ENCODE results near the gene CARF.
"Not testable (repeated sequence)": the region's sequence is repeated elsewhere in the genome, so short reads cannot be mapped to it uniquely, and the experiment has no call there.

The CARF gene

DNA sequence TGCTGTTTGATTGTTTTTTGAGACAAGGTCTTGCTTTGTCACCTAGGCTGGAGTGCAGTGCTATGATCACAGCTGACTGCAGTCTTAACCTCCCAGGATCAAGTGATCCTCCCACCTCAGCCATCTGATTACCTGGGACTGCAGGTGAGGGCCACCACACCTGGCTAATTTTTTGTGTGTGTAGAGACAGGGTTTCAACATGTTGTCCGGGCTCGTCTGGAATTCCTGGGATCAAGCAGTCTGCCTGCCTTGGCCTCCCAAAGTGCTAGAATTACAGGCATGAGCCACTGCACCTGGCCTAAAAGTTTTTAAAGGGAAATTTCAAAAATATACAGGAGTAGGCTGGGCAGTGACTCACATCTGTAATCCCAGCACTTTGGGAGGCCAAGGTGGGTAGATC lies 22.4 kb downstream of the CARF start:
- no peak for DNase-seq

DNA sequence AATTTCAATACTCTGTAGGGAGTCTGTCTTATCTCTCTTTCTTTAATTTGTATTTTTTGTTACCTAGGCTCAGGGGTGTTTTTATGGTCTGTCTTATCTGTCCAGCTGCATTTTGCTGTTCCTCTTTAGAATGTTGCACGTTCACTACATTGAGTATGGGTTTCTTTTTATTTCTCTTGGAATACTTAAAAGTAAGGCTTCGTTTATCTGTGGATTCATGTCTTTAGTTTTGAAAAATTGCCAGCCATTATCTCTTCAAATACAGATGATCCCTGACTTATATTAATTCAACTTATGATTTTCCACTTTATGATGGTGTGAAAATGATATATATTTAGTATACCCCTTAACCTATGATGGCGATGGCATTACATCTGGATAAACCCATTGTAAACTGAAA lies 26.9 kb downstream of the CARF start:
- no peak for DNase-seq

DNA sequence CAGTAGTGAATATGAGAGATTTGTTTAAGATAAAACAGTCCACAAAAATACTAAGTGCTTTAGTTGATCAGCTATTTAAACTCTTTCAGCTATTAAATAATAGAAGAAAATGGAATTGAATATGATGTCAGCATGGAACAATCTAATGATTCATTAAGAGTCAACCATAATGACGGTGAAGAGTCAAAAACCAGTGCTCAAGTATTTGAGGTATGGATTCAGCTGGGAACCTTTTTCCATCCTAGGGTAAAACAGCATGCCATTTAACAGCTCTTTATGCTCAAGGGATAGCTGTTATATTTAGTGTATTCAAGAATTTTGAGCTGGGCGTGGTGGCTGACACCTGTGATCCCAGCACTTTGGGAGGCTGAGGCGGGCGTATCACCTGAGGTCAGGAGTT lies 29.7 kb downstream of the CARF start:
- no peak for DNase-seq

DNA sequence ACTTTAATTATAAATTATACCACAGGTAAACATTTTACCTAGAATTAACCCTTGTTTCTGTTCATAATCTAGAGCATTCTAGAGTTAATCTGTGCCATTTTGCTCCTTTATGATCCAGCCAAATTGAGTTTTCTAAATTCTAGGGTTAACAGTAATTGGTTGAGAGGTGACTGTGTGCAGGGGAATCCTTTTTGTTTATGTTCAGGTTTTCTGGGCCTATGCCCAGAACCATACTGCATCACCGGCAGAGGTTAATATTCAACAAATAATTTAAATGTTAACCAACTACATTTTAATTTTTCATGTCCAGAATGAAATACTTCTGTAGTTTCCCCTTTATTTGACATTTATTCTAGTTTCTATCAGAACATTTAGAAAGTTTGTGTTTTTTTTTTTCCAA lies 32.3 kb downstream of the CARF start:
- DNase-seq: no peak

DNA sequence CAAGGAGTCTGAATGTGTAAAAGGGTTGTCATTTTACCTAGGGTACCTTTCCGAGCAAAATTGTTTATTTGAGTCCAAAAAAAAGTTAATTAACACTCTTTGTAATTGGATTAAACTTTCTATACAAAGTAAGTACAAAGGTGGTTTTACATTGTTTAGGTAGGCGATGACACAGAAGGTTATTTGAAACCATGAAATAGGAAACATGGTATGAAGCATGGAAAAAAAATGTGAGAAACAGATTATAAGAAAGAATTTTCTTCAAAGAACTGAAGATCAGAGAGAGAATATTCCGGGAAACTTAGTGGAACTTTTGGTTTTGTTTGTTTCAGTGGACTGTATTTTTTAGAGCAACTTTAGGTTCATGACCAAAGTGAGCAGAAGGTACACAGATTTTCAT lies 32.7 kb downstream of the CARF start:
- no peak for DNase-seq

DNA sequence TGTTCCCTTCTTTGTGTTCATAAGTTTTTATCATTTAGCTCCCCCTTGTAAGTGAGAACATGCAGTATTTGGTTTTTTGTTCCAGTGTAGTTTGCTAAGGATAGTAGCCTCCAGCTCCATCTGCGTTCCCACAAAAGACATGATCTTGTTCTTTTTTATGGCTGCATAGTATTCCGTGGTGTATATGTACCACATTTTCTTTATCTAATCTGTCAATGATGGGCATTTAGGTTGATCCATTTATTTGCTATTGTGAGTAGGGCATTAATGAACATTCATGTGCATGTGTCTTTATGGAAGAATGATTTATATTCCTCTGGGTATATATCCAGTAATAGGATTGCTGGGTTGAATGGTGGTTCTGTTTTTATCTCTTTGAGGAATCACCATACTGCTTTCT lies 33.4 kb downstream of the CARF start:
- DNase-seq: no peak

DNA sequence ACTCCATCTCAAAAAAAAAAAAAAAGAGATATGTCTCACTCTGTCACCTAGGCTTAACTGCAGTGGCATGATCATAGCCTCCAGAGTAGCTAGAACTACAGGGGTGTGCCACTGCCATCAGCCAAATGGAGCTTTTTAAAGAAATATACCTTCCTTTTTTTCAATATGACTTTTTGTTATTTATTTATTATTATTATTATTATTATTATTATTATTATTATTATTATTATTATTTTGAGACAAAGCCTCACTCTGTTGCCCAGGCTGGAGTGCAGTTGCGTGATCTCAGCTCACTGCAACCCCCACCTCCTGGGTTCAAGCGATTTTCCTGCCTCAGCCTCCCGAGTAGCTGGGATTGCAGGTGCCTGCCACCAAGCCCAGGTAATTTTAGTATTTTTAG lies 37.3 kb downstream of the CARF start:
- DNase-seq: not testable (repeated sequence)

DNA sequence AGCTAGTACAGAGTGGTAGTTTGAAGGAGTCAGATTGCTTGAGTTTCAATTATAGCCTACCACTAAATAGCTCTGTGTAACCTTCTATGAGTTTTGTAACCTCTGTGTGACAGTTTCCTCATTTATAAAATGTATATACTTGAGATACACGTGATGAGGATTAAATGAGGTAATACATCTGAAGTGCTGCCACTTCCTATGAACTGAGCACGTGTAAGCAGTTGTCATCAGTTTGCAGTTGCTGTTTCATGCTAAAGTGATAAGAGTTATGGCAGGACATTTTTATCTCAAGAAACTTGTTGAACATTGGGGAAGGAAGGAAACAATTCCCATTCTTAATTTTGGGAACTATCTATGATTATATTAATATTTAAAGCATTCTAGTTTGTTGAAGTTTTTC lies 38.5 kb downstream of the CARF start:
- no peak for DNase-seq

DNA sequence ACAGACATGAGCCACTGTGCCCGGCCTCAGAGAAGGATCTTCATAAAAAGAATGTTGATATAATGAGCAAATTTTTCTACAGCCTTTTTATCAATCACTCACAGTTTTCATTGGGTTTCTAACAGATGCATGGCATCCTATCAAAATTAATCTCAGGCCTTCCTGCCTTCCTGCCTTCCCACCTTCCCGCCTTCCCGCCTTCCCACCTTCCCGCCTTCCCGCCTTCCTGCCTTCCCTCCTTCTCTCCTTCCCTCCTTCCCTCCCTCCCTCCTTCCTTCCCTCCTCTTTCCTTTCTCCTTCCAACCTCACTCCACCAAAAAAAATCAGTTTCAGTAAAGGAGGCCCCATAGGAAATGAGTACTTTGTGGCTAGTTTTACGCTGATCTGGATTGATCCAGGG lies 48.4 kb downstream of the CARF start:
- no peak for DNase-seq

DNA sequence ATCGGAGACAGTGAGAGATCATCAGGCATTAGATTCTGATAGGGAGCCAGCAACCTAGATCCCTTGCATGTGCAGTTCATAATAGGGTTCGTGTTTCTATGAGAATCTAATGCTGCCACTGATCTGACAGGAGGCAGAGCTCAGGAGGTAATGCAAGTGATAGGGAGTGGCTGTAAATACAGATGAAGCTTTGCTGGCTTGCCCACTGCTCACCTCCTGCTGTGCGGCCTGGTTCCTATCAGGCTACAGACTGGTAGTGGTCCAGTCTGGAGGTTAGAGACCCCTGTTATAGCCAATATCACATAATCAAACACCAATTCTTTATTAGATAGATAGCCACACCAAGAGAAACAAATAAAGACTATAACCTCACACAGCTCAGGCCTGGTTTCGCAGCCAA lies 51.6 kb downstream of the CARF start:
- DNase-seq: no peak

DNA sequence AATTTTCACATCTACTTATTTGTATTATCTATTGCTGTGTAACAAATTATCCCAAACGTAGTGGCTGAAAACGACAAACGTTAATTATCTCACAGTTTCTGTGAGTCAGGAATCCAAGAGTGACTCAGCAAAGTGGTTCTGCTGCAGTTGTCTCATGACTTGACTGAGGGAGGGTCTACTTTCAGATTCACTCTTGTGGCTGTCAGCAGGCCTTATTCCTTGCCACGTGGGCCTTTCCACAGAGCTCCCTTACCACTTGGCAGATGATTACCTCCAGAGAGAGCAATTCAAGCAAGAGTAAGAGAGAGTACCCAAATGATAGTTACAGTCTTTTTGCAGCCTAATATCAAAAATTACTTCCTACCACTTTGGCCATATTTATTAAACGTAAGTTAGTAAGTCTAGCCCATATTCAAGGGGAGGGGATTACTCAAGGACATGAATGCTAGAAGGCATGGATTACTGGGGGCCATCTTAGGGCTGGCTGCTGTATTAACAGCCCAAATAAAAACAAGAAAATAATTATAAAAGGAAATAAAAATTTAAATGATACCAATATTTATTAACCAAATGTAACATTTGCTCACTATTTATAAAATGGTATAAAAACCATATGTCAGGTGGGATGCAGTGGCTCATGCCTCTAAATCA lies 53.9 kb downstream of the CARF start:
- DNase-seq: no peak

DNA sequence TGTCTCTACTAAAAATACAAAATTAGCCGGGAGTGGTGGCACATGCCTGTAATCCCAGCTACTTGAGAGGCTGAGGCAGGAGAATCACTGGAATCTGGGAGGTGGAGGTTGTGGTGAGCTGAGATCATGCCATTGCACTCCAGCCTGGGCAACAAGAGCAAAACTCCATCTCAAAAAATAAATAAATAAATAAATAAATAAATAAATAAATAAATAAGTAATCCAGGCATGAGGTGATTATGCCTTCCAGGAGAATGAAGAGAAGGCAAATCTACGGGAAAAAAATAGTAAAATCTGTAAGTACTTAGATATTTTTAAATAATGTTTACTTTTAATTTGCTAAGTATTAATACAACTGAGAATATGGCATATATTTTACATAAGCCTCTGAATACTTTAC lies 57.3 kb downstream of the CARF start:
- DNase-seq: not testable (repeated sequence)

DNA sequence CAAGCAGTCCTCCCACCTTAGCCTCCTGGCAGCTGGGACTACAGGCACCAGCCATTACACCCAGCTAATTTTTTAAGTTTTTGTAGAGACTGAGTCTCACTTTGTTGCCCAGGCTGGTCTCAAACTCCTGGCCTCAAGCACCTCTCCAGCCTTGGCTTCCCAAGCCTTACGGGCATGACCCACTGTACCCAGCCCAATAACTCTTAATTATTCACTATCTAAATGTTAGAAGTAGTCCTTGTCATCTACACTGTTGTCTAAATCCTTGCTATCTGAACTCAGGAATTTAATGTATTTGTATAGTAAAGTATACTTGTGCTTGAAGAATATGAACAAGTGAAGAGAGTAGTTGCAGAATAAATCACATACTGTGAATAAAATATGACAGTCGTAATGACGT lies 64.7 kb downstream of the CARF start:
- no peak for DNase-seq

DNA sequence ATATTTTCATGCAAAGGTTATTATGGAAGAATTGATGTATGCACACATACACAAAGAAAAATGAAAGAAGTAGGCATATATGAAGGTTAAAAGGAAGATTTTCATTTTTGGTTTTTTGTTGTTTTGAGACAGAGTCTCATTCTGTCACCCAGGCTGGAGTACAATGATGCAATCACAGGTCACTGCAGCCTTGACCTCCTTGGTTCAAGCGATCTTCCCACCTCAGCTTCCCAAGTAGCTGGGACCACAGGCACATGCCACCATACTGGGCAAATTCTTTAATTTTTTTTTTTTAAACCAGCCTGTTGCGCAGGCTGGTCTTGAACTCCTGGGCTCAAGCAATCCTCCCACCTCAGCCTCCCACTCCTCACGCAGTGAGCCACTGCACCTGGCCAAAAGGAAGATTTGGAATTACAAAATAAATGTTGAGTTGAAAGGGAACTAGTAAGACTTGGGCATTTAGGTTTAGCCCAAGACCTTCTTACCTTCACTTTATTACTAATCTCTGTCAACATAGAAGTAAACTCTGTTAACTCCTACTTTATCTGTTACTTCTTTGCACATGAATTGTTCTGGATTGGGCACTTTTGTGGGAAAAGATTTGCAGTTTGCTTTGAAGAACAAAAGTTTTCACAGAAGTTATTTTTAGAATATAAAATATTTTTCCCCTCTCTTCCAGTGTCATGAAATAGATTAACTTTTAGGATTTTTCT lies 70.9 kb downstream of the CARF start:
- DNase-seq: no peak

DNA sequence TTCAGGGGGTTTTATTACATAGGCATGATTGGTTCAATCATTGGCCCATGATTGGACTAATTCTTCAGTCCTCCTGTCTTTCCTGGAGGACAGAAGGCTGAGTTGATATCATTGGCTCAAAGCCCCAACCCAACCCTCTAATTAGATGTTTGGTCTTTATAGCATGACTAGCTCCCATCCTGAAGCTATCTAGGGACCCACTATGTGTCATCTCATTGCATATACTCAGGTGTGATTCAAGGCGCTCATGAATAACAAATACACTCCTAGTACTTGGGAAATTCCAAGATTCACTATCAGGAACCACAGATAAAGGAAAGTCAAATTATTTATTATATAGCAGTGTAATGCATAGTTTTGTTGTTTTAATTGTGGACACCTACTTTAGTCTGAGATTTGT lies 77.7 kb downstream of the CARF start:
- DNase-seq: no peak

DNA sequence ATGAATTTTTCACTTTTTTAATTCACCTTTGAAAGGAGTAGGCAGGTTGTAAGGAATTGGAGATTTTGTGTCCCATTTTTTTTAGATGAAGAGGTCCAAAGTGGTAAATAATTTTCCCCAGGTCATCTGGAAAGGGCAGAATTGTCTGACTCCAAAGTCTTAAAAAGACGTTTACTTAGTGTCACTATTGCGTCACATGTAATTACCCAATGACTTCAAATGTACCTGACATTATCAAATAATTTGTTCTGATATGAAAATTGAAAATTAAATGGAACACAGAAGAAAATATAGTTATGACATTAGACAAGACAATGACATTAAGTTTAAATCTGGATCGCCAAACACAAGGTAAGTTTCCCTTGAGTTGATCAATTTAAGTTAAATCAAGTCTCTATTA lies 78.4 kb downstream of the CARF start:
- DNase-seq: no peak

DNA sequence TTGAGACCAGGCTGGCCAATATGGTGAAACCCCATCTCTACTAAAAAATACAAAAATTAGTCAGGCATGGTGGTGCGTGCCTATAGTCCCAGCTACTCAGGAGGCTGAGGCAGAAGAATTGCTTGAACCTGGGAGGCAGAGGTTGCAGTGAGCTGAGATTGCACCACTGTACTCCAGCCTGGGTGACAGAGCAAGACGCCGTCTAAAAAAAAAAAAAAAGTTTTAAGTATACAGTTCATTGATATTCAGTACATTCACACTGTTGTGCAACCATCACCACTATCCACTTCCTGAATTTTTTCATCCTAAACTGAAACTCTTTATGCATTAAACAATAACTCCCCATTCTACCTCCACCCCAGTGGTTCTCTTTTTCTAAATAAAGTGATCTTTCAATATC lies 85.0 kb downstream of the CARF start:
- DNase-seq: not testable (repeated sequence)

DNA sequence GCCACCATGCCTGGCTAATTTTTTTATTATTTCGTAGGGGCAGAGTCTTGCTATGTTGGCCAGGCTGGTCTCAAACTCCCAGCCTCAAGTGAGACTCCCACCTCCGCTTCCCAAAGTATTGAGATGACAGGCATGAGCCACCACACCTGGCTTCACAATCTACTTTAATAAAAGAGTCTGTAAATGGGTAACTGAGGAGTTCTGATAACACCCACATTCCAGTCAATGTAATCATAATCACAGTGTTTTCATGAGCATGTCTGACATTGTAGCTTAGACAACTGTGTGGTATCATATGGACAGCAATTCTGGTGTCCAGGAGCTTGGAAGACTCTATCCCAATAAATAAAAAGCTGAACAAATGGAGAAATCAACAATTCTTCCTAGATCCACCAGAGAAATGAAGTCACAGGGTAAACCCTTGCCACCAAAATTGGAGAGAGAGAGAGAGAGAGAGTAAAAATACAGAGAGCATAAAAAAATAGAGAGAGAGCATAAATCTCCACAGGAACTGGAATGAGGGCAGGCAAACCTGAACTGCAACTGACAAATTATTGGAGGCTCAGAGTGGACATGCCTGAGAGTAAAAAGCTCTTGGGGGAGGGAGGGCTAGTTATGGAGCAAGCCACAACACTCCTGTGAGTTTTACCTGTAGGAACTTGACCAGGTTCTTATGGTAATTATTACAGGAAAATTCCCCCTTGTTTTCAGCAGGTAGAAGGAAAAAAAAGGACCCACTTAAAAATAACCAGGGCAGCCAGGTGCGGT lies 90.2 kb downstream of the CARF start:
- no peak for DNase-seq

DNA sequence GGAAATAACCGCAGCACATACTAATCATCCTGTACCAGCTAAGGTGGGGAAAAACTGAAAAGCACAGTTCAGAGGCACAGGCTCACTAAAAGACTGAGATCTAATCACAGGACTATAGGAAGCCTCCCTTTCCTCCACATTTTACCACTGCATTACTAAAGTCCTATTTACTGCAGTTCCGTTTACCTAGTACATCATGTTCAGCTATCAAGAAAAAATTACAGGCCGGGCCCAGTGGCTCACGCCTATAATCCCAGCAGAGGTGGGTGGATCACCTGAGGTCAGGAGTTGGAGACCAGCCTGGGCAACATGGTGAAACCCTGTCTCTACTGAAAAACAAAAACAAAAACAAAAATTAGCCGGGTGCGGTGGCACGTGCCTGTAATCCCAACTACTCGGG lies 91.6 kb downstream of the CARF start:
- DNase-seq: no peak

DNA sequence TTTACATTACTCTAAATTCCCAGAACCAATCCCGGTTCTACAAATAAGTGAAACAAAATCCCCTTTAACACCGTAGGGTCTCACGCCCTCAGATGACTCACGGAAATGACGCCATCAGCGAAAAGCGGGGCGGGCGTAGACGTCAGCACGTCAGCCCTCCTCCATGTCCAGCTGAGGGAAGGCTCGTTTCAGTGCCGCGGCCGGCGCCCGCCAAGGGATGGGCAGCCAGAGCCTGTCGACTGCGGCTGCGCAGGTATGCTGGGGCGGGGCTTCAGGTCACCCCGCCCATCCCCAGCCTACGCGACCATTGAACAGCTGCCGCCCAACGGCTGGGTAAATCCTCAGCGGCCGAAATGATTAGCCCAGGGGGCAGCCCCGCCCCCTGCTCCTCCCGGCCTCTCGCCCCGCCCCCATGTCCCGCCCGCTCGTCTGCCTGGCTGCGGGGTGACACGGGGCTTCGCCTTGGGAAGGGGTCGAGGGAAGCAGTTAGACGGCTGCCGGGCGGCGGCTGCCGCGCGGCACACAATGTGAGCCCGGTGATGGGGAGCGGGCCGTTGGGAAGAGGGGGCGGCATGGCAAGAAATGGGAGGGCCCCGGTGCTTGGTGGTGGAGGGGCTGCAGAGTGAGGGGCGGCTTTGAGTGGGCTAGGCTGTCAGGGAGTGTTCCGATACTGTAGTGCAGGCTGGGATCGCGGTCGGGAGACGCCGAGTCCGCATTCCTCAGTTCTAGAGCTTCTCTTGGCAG lies 102.6 kb downstream of the CARF start, which contains the start of gene NBEAL1:
Gene NBEAL1, plus strand, starts transcription at position 420 of the 744 bp plus-strand sequence. CDS start 1,510 bp downstream, outside the sequence.
- DNase-seq: peak; percentile 99

DNA sequence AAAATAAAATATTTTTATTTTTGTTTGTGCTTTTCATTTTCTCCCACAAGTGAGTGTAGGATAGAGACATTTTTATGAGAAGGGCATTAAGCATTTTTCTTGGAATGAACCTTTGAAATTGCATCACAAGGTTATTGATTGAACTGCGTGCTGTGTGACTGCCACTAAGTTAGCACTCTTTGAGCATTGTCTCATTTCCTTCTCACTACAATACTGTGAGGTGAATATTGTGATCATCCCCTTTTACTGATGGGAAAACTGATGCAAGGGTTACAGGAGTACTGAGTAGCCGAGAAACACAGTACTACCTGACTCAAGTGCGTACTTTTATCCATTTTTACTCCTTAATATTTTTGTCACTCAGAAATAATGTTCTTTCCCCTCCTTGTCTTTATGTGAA lies 104.6 kb downstream of the CARF start:
- DNase-seq: no peak

DNA sequence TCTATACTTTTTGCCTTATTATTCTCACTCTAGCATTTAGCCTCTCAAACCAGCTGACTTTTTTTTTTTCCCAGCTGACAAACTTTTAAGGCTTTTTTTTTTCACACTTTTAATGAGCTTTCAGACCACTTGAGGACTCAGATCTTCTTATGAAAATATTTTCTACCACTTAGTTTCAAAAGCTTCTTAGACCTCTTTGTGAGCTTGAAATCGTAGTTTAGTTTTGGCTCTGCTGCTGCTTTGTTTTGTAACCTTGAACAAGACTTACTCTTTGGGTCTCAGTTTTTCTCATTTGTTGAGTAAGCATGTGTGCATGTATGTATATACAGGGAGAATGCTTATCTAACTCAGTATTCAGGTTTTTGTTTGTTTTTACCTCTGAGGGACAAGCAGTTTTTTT lies 106.1 kb downstream of the CARF start:
- DNase-seq: no peak

DNA sequence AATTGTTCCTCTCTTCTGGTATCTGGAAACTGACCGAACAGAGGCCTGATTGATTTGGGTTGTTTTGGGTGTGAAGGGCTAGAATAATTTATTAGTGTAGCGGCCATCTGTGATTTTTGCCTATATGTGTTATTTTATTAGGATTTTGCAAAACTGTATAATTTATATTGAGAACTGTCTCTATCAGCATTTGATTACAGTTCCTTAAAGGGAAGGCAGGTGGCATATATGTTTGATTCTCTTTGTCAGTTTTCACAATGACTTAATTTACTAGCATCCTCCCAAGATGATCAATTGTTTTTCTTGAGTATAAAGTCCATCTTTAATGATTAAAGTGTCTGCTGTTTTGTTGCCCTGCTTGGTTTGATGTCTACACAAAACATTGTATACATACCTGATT lies 107.1 kb downstream of the CARF start:
- DNase-seq: no peak
